HG03039 (cell line): ENCODE data around the gene ALCAM.
"Not testable (repeated sequence)": the region's sequence is repeated elsewhere in the genome, so short reads cannot be mapped to it uniquely, and the experiment has no call there.

Source experiments
- ATAC-seq: cut with Tn5 transposase; IDR thresholded peaks from one replicate; pipeline ENCODE4 v1.9.1; 2021; ENCODE audit warnings: mild to moderate bottlenecking, moderate library complexity; ENCODE audit not compliant: unreplicated experiment

Gene ALCAM

DNA sequence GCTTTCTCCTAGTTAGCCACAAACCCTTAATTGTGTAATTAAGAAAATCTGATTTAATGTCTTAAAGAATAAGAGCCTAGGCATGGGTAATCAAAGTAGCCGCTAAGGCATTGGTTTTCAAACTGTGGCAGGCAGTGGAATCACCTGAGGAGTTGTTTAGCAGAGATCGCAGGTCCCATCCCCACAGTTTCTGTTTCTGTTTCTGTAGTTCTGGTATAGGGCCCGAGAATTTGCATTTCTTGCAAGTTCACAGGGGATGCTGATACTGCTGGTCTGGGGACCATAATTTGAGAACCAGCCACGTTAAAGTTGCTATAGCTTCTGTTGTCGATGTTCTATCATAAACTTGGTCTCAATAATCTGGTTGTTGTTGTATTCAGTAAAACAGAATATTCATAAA lies 204.3 kb downstream of the ALCAM start:
- no peak for ATAC-seq

- ATAC-seq, result no peak
Observed at GRCh38 chr3:105572501-105572900, 205.8 kb downstream of the ALCAM start.

DNA sequence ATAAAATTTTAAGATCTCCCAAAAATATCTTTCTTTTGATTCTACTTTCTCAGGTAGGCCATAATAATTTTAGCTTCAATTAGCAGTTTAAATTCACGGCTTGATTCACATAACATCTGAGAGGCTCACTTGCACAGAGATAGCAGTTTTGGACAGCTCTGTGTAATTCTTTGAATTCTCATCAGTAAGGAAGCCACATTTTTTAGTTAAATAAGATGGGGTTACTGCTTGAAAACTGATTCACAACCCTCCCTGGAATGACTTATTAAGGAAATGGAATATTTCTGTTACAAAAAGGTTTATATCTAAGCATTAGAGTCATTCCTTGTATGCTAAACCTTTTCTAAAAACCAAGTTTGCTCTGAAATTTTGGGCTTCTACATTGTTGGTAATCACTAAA lies 212.7 kb downstream of the ALCAM start:
- no peak for ATAC-seq

GRCh38 chr3:105580296-105580965 lies 213.7 kb downstream of the ALCAM start:
- no peak for ATAC-seq

GRCh38 chr3:105582015-105582414 lies 215.3 kb downstream of the ALCAM start:
- no peak for ATAC-seq

- no peak for ATAC-seq
Observed at GRCh38 chr3:105584003-105584790, 217.5 kb downstream of the ALCAM start.

- ATAC-seq, result no peak
Observed at GRCh38 chr3:105593315-105593714, 226.6 kb downstream of the ALCAM start.

- ATAC-seq, result no peak
Observed at GRCh38 chr3:105594219-105594618, 227.5 kb downstream of the ALCAM start.

- no peak for ATAC-seq
Observed at GRCh38 chr3:105598042-105598796, 231.5 kb downstream of the ALCAM start.

DNA sequence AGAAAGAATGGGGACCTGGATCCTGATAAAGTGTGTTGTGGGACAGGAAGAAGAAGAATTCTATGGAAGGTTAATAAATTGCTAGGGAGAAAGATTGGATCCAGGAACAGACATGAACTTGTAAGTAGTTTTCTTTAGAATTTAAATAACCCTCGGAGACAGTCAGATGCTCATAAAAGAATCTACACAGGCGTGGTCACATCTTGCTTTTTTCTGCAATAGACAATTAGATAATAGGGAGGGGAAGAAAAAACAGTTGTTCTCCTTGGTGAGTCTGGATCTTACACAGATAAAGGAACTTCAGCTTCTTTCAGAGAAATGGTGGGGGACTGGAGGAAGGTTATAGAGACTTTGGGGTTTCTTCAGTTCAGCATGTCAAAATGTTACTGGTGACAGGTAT lies 232.6 kb downstream of the ALCAM start:
- no peak for ATAC-seq

- ATAC-seq, result not testable (repeated sequence)
Observed at GRCh38 chr3:105601756-105602155, 235.0 kb downstream of the ALCAM start.

DNA sequence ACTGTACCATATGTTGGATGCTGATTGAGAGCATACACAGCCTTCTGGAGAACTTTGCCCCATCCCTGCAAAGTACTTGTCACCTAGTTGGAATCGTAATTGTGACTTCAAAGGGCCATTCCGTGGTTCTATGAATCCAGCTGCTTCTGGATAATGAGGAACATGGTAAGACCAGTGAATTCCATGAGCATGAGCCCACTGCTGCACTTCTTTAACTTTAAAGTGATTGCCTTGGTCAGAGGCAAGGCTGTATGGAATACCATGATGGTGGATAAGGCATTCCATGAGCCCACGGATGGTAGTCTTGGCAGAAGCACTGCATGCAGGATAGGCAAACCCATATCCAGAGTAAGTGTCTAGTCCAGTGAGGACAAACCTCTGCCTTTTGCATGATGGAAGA lies 235.6 kb downstream of the ALCAM start:
- ATAC-seq, result not testable (repeated sequence)

GRCh38 chr3:105603516-105603915 lies 236.8 kb downstream of the ALCAM start:
- ATAC-seq, result not testable (repeated sequence)

- no peak for ATAC-seq
Observed at GRCh38 chr3:105606016-105606415, 239.3 kb downstream of the ALCAM start.

DNA sequence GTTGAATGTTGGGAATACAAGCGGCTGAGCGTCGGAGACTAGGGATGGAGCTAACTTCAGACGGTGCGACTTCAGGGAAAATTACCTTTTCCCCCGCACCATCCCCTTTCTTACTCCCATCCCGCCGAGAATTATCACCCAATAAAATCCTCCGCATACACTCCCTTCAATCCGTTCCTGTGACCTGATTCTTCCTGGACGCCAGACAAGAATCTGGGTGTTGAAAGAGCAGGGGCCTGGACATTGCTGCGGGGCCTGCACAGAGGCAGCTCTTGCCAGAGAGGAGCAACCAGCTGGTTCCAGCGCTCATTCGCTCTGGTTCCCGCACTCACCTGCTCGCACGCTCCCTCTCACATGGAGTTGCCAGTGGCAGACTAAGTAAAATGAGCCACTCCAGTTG lies 241.9 kb downstream of the ALCAM start:
- no peak for ATAC-seq

- no peak for ATAC-seq
Observed at GRCh38 chr3:105610473-105610872, 243.8 kb downstream of the ALCAM start.

GRCh38 chr3:105611304-105612192 lies 244.8 kb downstream of the ALCAM start:
- no peak for ATAC-seq

- ATAC-seq, result no peak
Observed at GRCh38 chr3:105613120-105613519, 246.4 kb downstream of the ALCAM start.

DNA sequence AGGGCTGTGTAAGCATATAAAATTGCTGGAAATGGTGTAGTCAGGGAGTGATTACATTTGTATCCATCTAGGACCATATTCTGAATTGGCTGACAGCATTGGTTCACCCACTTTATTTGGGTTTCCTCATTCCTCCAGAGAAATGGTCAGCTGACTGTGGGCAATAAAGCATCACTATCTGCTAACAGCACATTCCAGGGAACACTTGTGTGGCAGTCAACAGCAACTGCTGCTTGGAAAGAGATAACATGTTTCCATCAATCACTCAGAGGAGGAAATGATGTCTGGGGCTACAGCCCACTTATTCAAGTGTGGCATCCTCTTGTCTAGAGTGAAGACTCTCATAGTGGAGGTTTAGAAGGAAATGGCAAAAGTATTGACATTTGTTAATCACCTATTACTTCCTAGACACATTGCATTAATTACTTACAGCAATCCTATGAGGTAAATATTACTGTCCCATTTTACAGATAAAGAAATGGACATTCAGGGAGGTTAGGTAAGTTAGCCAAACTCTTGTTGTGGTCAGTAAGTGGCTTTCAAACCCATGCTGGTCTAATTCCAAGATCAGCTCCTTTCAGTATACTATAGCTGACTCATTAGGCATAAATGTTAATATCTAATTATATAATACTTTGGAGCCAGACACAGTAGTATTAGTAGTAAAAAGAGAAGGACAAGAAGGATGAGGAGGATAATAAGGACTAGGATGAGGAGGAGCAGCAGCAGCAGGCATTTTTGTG lies 247.8 kb downstream of the ALCAM start:
- ATAC-seq, result no peak

- ATAC-seq, result no peak
Observed at GRCh38 chr3:105615814-105616213, 249.1 kb downstream of the ALCAM start.
